ENCODE results near the gene TCHP. TPM values are rescaled to one million over a fixed set of nuclear protein-coding genes. Genes with fewer than 3 reads are reported as not detected.

TCHP gene
- total and polyA plus RNA-seq, 2 donors (not counting 1 experiment from before 2014, with no cell fraction given) = 13.4 to 29.4 TPM

GRCh38 chr12:109888179-109889020 is 11.7 kb upstream of the TCHP start:
- POLR2A ChIA-PET = interaction anchor here (0.7 to 1.6 kb wide), 2 partner anchors 12 to 835 kb away, joined by 4 read pairs; partner anchors contain the start of gene TCHP
- H3K36me3 ChIP-seq (replicated peaks in 1 of 2; ENCODE audit: control extremely low read depth in 1 of 2, control insufficient read depth in 1 of 2, extremely low read depth in 1 of 2, insufficient read depth in 2 of 2, low read length in 1 of 2) = no peaks in the 10 kb centered on the region
- Mint-ChIP-seq H3K27ac (peak overlapping the region; percentile 95), H3K4me3 (peak overlapping the region; percentile 63), H3K27me3 (no peaks in the 10 kb centered on the region), H3K4me1 (peaks cover 45% of the 10 kb centered on the region), H3K9me3 (ENCODE audit: insufficient read depth) (no peaks in the 10 kb centered on the region)
- peak overlapping the region; percentile 49 for H3K9ac ChIP-seq (ENCODE audit: low read length)
- H4K20me1 ChIP-seq (ENCODE audit: control insufficient read depth, insufficient read depth, low read length, poor library complexity, severe bottlenecking) = no peaks in the 10 kb centered on the region
- TF ChIP-seq CTCF (IDR thresholded peaks at IDR 0.05) (no peak), EZH2 (IDR thresholded peaks at IDR 0.05; ENCODE audit: borderline replicate concordance, insufficient read depth, low read depth, low read length, poor library complexity, severe bottlenecking) (no peak)
- peak overlapping the region in 3 of 5 experiments; percentile 5 to 33 (median 11) for H3K4me3 ChIP-seq (ENCODE audit: control extremely low read depth in 1 of 5, extremely low read depth in 1 of 5, insufficient read depth in 1 of 5, low read depth in 2 of 5, low read length in 4 of 5)
- H3K27me3 ChIP-seq (replicated peaks in 1 of 4; ENCODE audit: control extremely low read depth in 1 of 4, control insufficient read depth in 3 of 4, insufficient read depth in 4 of 4, low read length in 3 of 4) = no peaks in the 10 kb centered on the region
- intact Hi-C loops (cut with micrococcal nuclease) = loop anchor here (10.0 kb wide), 2 partner anchors 106 to 156 kb away; partner anchors contain the start of genes ANKRD13A, C12orf76 and GIT2
- DNase-seq (peak; percentile 54), ATAC-seq (ENCODE audit: low read depth) (peak; percentile 39)
- peak overlapping the region; percentile 80 for H2AFZ ChIP-seq (ENCODE audit: insufficient read depth, low read depth, low read length, poor library complexity, severe bottlenecking)
- CTCF ChIA-PET = interaction anchor here (0.8 to 1.7 kb wide), 3 partner anchors 9 to 40 kb away, joined by 3 to 5 read pairs (median 3); no protein-coding TSS in a partner anchor
- H3K27ac ChIP-seq (ENCODE audit: low read length in 2 of 2) = peak overlapping the region; percentile 88 to 95
- H3K79me2 ChIP-seq (ENCODE audit: control insufficient read depth, insufficient read depth, low read length) = no peaks in the 10 kb centered on the region
- peaks cover 43 to 46% of the 10 kb centered on the region in 2 donors for H3K4me1 ChIP-seq (ENCODE audit: control insufficient read depth in 2 of 2, insufficient read depth in 2 of 2, low read length in 2 of 2)
- WGBS (ENCODE audit: insufficient coverage) = 3% methylated on average over 5 of the region's 12 CpGs
- peak overlapping the region; percentile 61 for H3K4me2 ChIP-seq (replicated peaks; ENCODE audit: low read depth, low read length, poor library complexity, severe bottlenecking)
- no peaks in the 10 kb centered on the region for H3K9me3 ChIP-seq (ENCODE audit: control extremely low read depth in 1 of 3, control insufficient read depth in 2 of 3, insufficient read depth in 1 of 3, low read length in 2 of 3)
